NK-92 (cell line): Measurements from ENCODE around the gene ZSCAN10.
"Not testable (repeated sequence)": the region's sequence is repeated elsewhere in the genome, so short reads cannot be mapped to it uniquely, and the experiment has no call there.

Source experiments
- DNase-seq: peaks from one replicate; lab custom pipeline; 2025; ENCODE audit not compliant: unreplicated experiment; lab: John Stamatoyannopoulos, UW

The ZSCAN10 gene

GRCh38 chr16:3065069-3065741 lies 33.9 kb downstream of the ZSCAN10 start, which contains the start of gene IL32:
TSS of gene IL32 (plus strand) at chr16:3065640. CDS start at chr16:3065812, 172 bp downstream.
- DNase-seq, result no peak

DNA sequence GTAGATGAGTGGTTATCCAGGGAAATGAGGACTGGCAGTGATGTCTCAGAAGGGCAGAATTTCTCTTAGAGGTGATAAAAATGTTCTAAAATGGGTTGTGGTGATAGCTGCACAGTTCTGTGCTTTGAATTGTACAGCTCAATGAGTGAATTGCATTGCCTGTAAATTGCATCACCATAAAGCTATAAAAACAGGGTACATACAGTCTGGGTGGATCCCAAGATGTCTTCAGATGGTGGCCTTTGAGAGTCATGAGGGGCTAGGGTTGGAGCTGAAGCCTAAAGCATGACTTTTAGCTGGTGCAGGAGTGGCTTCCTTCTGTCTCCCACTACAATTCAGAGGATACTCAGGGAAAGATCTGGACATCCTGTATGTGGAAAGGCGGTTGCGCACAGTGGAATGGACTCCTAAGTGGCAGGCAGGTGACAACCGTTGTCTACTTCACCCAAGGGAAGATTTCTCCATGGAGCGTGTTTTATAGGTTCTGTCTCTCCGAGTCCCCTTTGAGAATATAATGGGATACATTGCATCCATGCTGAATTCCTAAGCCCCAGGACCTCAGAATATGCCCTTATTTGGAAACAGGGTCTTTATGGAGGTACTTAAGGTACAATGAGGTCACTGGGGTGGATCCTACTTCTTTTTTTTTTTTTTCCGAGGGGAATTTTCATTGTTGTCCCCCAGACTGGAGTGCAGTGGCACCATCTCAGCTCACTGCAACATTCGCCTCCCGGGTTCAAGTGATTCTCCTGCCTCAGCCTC lies 35.3 kb downstream of the ZSCAN10 start:
- DNase-seq, result no peak

DNA sequence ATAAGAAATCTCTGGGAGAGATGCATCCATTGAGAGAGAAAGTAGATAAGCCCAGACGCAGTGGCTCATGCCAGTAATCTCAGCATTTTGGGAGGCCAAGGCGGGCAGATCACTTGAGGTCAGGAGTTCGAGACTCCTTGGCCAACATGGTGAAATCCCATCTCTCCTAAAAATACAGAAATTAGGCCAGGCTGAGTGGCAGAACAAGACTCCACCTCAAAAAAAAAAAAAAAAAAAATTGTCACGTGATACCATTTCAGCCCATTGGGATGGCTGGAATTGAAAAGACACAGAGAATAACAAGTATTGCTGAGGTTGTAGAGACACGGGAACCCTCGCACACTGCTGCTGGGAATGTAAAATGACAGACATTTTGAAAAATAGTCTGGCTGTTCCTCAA lies 36.5 kb downstream of the ZSCAN10 start:
- DNase-seq, result no peak

- no peak for DNase-seq
These were observed 38.6 kb downstream of the ZSCAN10 start for GRCh38 chr16:3060339-3061127.

- DNase-seq, result no peak
These were observed 39.3 kb downstream of the ZSCAN10 start for GRCh38 chr16:3059723-3060242.

GRCh38 chr16:3059041-3059722 lies 39.9 kb downstream of the ZSCAN10 start:
- no peak for DNase-seq

DNA sequence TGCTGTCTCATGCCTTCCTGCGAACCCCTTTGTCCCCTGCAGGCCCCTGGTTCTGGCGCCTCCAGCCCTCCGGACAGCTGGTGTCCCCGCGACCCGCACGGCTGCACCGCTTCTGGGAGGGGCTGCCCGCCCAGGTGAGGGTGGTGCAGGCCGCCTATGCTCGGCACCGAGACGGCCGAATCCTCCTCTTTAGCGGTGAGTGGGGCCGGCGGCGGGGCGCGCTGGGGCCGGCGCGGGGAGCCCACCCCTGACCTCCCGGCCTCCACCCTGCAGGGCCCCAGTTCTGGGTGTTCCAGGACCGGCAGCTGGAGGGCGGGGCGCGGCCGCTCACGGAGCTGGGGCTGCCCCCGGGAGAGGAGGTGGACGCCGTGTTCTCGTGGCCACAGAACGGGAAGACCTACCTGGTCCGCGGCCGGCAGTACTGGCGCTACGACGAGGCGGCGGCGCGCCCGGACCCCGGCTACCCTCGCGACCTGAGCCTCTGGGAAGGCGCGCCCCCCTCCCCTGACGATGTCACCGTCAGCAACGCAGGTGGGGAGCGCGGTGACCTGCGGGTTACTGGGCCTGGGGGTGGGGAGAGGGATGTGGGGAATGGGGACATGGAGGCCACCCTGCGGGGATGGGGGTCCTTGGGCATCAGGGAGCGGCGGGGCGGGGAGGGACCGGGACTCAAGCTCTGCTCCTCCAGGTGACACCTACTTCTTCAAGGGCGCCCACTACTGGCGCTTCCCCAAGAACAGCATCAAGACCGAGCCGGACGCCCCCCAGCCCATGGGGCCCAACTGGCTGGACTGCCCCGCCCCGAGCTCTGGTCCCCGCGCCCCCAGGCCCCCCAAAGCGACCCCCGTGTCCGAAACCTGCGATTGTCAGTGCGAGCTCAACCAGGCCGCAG lies 40.7 kb downstream of the ZSCAN10 start:
- no peak for DNase-seq

DNA sequence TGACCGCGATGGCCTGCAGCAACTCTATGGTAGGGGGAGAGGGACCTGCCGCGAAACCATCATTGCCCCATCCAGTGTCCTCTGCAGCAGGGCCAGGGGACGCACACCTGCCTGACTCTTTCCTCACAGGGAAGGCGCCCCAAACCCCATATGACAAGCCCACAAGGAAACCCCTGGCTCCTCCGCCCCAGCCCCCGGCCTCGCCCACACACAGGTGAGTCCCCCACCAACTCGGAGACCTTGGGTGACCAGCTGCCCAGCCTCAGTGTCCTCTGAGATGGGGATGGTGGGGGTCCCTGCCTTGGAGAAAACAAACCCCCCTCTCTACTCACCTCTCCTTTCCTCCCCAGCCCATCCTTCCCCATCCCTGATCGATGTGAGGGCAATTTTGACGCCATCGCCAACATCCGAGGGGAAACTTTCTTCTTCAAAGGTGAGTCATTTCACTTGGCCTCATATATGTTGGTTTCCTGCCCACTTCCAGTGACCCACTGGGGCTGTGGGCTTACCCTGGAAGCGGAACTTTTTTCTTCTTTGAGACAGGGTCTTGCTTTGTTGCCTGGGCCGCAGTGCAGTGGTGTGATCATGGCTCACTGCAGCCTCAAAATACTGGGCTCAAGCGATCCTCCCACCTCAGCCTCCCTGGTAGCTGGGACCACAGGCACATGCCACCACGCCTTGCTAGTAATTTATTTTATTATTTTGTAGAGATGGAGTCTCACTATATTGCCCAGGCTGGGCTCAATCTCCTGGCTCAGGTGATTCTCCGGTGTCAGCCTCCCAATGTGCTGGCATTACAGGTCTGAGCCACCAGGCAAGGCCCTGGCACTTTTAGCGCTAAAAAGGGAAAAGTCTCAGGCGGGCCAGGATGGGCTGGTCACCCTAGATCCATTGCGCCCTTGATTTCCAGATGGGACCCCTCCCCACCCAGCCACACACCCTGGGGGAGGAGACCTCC lies 41.6 kb downstream of the ZSCAN10 start:
- no peak for DNase-seq

GRCh38 chr16:3056336-3057180 lies 42.5 kb downstream of the ZSCAN10 start:
- DNase-seq, result no peak

DNA sequence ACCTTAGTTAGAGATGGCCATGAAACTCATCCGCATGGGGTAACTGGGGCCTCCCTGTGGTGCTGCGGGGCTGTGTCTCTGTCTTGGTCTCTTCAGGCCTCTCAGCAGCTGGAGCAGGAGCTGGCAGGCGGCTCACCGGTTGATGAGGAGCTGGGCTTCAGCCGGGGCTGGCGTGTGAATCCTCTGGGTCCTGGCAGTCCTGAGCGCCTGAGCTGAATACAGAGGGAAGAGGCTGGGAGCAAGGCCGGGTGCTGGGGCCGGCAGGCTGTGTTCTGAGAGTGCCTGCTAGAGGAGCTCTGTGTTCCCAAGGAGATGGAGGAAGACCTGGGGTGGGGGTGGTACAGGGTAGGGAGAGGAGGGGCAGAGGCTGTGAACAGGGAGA lies 43.4 kb downstream of the ZSCAN10 start:
- DNase-seq, result not testable (repeated sequence)

DNA sequence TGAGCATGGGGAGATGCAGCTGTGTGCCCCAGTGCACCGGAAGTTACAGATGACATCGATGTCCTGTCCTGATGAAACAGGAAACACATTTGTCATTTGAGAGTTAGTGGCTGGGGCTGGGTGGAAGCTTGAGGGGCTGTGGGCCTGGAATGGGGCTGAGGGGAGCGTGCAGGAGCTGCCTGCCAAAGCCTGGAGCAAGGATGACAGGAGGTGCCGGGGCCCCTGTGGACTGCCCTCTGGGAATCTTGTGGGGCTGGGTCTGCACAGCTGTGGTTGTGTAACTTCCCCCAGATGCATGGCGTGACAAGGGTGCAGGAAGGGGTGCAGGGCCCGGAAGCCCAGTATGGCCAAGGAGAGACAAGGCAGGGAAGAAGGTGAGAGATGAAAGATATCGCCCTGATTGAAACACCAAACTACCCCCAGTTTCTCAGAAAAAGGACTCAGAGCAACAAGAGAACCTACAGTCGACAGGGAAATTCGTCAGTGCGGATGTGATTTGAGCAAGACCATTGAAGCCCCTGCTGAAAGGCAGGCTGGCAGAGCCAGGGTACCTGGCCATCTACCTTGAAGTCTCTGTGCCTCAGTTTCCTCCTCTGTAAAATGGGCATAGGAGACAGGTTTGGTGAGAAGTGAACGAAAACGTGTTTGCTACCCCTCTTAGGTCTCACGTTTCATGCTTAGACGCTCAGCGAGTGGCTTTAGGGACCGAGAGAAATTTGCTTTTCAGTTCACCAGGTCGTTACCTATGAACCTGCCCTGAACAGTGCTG lies 43.9 kb downstream of the ZSCAN10 start:
- DNase-seq, result no peak

- DNase-seq, result not testable (repeated sequence)
These were observed 45.8 kb downstream of the ZSCAN10 start for GRCh38 chr16:3053330-3053710.

- DNase-seq, result not testable (repeated sequence)
These were observed 46.3 kb downstream of the ZSCAN10 start for GRCh38 chr16:3052571-3053329.

- no peak for DNase-seq
These were observed 47.6 kb downstream of the ZSCAN10 start for GRCh38 chr16:3051494-3051893.

DNA sequence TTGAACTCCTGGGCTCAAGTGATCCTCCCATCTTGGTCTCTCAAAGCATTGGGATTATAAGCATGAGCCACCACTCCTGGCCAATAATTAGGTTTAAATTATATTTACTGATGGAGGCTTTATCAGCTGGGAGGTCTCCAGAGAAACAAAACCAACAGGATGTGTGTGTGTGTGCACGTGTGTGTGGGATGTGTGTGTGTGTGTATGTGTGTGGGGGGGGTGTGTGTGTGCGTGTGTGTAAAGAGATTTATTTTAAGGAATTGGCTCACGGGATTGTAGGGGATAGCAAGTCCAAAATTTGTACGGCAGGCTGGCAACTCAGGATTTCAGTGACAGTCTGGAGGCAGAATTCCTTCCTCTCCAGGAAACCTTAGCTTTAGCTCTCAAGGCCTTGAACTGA lies 48.1 kb downstream of the ZSCAN10 start:
- no peak for DNase-seq

DNA sequence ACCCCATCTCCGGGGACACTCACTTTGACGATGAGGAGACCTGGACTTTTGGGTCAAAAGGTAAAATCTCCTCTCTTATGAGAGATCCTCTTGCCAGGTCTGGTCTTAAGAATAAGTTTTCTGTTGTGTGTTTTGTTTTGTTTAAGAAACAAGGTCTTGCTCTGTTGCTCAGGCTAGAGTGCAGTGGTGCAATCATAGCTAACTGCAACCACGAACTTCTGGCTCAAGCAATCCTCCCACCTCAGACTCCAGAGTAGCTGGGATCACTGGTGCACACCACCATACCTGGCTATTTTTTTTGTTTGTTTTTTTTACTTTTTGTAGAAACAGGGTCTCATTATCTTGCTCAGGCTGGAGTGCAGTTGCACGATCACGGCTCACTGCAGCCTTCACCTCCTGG lies 48.6 kb downstream of the ZSCAN10 start:
- no peak for DNase-seq
